Measurements from ENCODE around the gene TGFB2.

Gene TGFB2

DNA sequence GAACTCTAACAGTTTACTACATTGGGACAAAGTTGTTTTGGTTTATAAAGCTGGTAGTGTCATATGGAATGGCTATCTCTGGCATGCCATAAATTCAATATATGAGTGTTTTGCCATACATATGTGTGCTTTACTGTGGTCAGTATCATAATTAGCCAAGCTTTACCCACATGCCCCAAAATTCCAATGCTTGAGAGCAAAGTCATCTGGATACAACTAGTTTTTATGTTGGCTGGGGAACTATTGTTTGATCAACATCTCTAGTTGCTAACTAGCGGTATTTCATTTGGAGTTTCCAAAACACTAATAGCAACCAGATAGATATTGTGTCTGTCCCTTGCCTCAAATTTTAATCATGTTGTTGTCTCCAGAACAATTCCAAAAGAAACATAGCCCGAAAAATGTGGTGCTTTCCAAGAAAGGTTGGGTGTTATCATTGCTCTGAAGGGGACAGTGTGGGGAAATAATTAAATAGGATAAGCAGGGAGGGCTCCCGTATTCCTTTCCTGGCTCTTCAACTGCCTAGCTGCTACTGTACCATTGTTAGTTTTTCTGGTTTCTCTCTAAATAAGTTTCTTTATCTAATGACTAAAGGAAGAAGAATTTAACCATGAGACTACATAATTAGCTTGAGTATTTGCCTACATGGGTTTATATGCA lies 136.1 kb downstream of the TGFB2 start:
- no peak for DNase-seq

DNA sequence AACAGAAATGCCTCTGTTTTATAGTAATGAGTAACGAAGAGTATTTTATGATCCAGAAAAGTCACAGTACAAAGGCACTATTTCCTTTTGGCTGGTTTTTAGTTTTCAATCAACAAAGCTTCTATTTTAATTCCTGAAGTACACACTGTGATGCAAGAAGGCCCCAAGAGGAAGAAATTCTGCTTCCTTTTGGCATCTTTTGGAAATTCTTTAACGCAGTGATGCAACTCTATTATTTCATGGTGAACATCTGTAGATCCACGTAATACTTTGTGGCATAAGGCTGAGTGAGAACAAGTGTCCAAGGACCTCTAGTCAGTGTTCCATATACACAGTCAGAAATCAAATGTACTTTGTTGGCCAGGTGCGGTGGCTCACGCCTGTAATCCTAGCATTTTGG lies 137.5 kb downstream of the TGFB2 start:
- DNase-seq, result no peak

DNA sequence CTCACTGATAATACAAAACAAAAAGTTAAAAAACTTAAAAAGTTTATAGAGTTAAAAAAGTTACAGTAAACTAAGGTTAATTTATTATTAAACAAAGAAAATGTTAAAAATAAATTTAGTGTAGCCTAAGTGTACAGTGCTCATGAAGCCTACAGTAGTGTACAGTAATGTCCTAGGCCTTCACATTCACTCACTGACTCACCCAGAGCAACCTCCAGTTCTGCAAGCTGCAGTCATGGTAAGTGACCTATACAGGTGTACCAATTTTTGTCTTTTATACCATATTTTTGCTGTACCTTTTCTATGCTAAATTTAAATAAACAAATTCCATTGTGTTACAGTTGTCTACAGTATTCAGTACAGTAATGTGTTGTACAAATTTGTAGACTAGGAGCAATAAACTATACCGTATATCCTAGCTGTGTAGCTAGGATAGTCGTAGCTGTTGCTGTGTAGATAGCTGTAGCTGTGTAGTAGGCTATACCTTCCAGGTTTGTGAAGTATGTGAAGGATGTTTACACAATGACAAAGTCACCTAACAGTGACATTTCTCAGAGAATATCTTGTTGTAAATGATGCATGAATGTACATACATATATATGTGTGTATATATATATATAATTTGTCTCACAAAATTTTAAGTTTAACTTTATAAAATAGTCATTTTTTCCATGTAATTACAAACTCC lies 140.2 kb downstream of the TGFB2 start:
- DNase-seq, result no peak

DNA sequence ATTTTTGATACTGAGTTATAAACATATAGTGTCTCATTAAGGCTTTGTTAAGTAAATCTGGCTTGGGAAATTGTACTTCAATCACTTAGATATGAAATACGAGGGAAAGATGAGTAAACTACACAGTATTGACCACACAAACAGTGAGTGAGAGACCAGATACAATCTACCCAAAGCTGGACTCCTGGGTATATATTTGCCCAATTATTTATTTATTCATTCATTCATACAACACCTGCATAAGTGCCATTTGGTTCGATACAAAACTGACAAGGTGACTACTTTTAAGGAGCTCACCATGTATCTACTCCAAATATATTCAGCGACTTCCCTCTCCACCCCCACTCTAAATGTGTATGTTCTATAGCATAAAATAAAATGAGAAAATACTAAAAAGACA lies 143.4 kb downstream of the TGFB2 start:
- no peak for DNase-seq

DNA sequence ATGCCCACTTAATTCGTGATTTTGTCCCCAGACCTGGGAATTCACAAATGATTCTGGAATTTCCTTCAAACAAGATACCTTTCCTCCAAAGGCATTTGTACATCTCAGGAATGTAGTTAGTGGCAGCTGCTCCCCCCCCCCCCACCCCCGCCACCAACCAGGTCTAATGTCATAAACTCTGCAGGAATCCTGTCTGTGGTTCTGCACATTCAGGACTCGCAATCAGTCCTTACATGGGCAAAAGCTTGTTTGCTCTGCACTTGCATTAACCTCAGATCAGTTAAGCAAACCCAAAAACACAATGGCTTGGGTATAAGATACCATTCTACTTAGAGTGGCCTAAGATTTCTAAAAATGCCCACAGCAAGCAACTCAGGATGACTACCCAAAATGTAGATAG lies 143.8 kb downstream of the TGFB2 start:
- no peak for DNase-seq

DNA sequence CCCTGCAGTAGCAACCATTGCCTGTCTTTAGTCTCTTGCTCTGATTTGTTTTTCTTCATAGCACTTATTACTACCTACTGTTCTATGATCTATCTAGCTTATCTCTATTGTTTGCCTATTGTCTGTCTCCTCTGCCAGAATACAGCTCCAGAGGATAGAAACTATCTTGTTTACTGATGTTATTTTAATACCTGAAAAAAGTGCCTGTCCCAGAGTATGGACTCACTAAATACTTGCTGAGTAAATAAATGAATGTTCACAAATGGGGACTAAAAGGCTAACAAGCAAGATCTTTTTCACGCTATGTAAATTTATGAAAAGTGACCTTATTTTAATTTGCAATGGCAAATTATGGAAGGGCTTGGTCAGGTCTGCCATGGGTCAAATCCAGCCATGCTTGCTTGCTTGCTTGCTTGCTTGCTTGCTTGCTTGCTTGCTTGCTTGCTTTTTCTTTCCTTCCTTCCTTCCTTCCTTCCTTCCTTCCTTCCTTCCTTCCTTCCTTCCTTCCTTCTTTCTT lies 145.3 kb downstream of the TGFB2 start:
- no peak for DNase-seq

DNA sequence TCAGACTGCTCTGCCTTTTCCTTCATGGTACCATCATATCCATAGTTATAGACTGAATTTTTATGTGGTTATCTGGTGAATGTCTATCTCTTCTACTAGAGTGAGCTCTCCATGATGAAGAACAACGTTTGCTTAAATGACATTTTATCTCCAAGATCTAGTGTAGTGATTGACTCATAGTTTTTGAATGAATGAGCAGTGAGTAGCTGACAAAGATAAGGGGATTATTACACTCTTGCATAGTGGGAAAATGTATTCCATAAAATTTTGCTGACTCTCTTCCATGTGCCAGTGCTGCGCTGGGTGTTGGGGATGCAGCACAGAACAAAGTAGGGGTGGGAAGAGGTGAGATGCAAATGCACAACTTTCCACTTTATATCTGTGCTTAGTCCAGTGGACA lies 147.7 kb downstream of the TGFB2 start:
- no peak for DNase-seq

DNA sequence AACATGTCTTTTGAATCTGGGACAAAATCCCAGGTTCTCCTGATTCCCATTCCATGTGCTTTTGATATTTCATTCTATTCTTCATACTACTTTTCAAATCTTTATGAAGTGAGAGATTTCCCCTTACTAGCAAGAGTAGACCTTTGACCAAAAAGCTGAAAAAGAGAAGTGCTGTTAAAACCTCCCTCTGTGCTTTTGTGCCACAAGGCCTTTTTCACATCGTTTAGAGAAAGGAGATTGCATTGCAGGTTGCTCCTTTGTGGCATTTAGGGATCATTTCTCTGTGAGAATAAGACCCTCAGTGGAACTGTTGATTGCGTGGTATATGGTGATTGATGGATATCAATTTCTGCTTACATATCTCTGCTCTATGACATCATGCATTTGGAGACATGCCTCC lies 148.8 kb downstream of the TGFB2 start:
- DNase-seq, result no peak

Measured in anterior cingulate cortex (tissue), 58 donors.